Measurements from ENCODE around the gene LAMA1.

The LAMA1 gene

GRCh38 chr18:7048081-7048480 is 69.5 kb downstream of the LAMA1 start:
- no peaks in the 10 kb centered on the region for H3K27me3 Mint-ChIP-seq (ENCODE audit: low read depth)
- H3K36me3 Mint-ChIP-seq (ENCODE audit: low read depth): no peaks in the 10 kb centered on the region
- no peak overlapping the region for H3K4me3 Mint-ChIP-seq
- no peaks in the 10 kb centered on the region for H3K9me3 Mint-ChIP-seq
- no peak overlapping the region for H3K27ac Mint-ChIP-seq
- no peaks in the 10 kb centered on the region for H3K4me1 Mint-ChIP-seq (ENCODE audit: low read depth)

- no peak overlapping the region for H3K4me3 Mint-ChIP-seq
- H3K4me1 Mint-ChIP-seq (ENCODE audit: low read depth): no peaks in the 10 kb centered on the region
- no peak overlapping the region for H3K27ac Mint-ChIP-seq
- no peaks in the 10 kb centered on the region for H3K27me3 Mint-ChIP-seq (ENCODE audit: low read depth)
- H3K9me3 Mint-ChIP-seq: no peaks in the 10 kb centered on the region
- H3K36me3 Mint-ChIP-seq (ENCODE audit: low read depth): no peaks in the 10 kb centered on the region
Measured at GRCh38 chr18:7047336-7047735, 70.3 kb downstream of the LAMA1 start.

GRCh38 chr18:7038330-7038851 is 79.2 kb downstream of the LAMA1 start:
- Mint-ChIP-seq H3K27me3 (ENCODE audit: low read depth) (no peaks in the 10 kb centered on the region), H3K27ac (no peak overlapping the region), H3K4me3 (no peak overlapping the region), H3K36me3 (ENCODE audit: low read depth) (no peaks in the 10 kb centered on the region), H3K4me1 (ENCODE audit: low read depth) (no peaks in the 10 kb centered on the region), H3K9me3 (no peaks in the 10 kb centered on the region)

DNA sequence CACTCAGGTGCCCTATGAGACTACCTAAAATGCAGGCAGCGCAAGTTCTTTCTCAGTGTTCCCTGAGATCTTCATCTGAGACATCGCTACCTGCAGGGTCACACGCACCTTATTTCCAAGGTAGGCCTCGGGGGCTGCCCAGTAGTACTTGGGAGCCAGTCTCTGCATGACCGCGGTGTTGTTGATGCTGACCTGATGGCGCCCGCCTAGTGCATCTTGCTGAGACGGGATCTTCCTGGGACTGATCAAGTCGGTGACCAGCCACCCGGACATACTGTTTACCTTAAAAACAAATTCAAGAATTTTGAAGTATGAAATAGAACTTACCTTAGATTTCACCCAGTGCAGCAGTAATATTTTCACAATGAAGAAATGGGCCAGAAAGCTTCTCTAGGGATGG is 80.1 kb downstream of the LAMA1 start:
- Mint-ChIP-seq H3K36me3 (ENCODE audit: low read depth) (no peaks in the 10 kb centered on the region), H3K9me3 (no peaks in the 10 kb centered on the region), H3K4me1 (ENCODE audit: low read depth) (no peaks in the 10 kb centered on the region), H3K27ac (no peak overlapping the region), H3K4me3 (no peak overlapping the region), H3K27me3 (ENCODE audit: low read depth) (no peaks in the 10 kb centered on the region)

GRCh38 chr18:7035807-7036206 is 81.8 kb downstream of the LAMA1 start:
- no peaks in the 10 kb centered on the region for H3K4me1 Mint-ChIP-seq (ENCODE audit: low read depth)
- H3K4me3 Mint-ChIP-seq: no peak overlapping the region
- H3K27ac Mint-ChIP-seq: no peak overlapping the region
- H3K27me3 Mint-ChIP-seq (ENCODE audit: low read depth): no peaks in the 10 kb centered on the region
- no peaks in the 10 kb centered on the region for H3K9me3 Mint-ChIP-seq
- no peaks in the 10 kb centered on the region for H3K36me3 Mint-ChIP-seq (ENCODE audit: low read depth)

- no peaks in the 10 kb centered on the region for H3K27me3 Mint-ChIP-seq (ENCODE audit: low read depth)
- H3K4me1 Mint-ChIP-seq (ENCODE audit: low read depth): no peaks in the 10 kb centered on the region
- no peaks in the 10 kb centered on the region for H3K36me3 Mint-ChIP-seq (ENCODE audit: low read depth)
- no peak overlapping the region for H3K27ac Mint-ChIP-seq
- no peaks in the 10 kb centered on the region for H3K9me3 Mint-ChIP-seq
- no peak overlapping the region for H3K4me3 Mint-ChIP-seq
Measured at GRCh38 chr18:7034924-7035323, 82.7 kb downstream of the LAMA1 start.

GRCh38 chr18:7032537-7032936 is 85.1 kb downstream of the LAMA1 start:
- no peaks in the 10 kb centered on the region for H3K36me3 Mint-ChIP-seq (ENCODE audit: low read depth)
- no peaks in the 10 kb centered on the region for H3K4me1 Mint-ChIP-seq (ENCODE audit: low read depth)
- no peak overlapping the region for H3K27ac Mint-ChIP-seq

GRCh38 chr18:7028625-7029024 is 89.0 kb downstream of the LAMA1 start:
- Mint-ChIP-seq H3K4me3 (no peak overlapping the region), H3K9me3 (no peaks in the 10 kb centered on the region), H3K27ac (no peak overlapping the region), H3K36me3 (ENCODE audit: low read depth) (no peaks in the 10 kb centered on the region), H3K4me1 (ENCODE audit: low read depth) (no peaks in the 10 kb centered on the region), H3K27me3 (ENCODE audit: low read depth) (no peaks in the 10 kb centered on the region)

More at GRCh38 chr18:7032537-7032936, 85.1 kb downstream of the LAMA1 start:
- Mint-ChIP-seq H3K27me3 (ENCODE audit: low read depth) (no peaks in the 10 kb centered on the region), H3K4me3 (no peak overlapping the region), H3K9me3 (no peaks in the 10 kb centered on the region)

GRCh38 chr18:7025194-7025593 is 92.4 kb downstream of the LAMA1 start:
- no peaks in the 10 kb centered on the region for H3K27me3 Mint-ChIP-seq (ENCODE audit: low read depth)
- H3K9me3 Mint-ChIP-seq: no peaks in the 10 kb centered on the region
- H3K4me3 Mint-ChIP-seq: no peak overlapping the region
- no peaks in the 10 kb centered on the region for H3K36me3 Mint-ChIP-seq (ENCODE audit: low read depth)
- no peaks in the 10 kb centered on the region for H3K4me1 Mint-ChIP-seq (ENCODE audit: low read depth)
- H3K27ac Mint-ChIP-seq: no peak overlapping the region

- Mint-ChIP-seq H3K9me3 (peaks cover 5% of the 10 kb centered on the region), H3K4me3 (no peak overlapping the region), H3K27me3 (ENCODE audit: low read depth) (no peaks in the 10 kb centered on the region), H3K27ac (no peak overlapping the region), H3K36me3 (ENCODE audit: low read depth) (no peaks in the 10 kb centered on the region), H3K4me1 (ENCODE audit: low read depth) (no peaks in the 10 kb centered on the region)
Measured at GRCh38 chr18:7023581-7023980, 94.0 kb downstream of the LAMA1 start.

DNA sequence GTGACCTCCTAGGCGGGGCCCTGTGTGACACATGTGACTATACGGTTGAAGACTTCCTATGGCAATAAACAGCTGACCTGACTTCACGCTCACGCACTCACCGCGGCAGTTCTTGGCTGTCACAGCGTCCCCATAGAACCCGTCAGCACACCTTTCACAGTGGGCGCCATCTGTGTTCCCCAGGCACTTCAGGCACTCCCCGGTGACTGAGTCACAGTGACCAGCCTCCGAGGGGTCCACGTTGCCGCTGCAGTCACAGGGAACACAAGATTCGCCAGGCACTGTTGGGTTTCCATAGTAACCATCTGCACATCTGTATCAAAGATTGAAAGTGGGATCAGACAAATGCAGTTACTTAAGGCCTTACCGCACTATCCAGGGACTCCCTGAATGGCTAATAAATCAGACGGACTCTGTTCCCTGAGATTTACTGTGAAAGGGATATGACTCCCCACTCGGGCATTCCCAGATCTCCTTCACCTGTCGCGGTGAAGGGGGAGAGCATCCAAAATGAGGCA is 94.5 kb downstream of the LAMA1 start:
- Mint-ChIP-seq H3K36me3 (ENCODE audit: low read depth) (no peaks in the 10 kb centered on the region), H3K27ac (no peak overlapping the region), H3K4me1 (ENCODE audit: low read depth) (no peaks in the 10 kb centered on the region), H3K4me3 (no peak overlapping the region), H3K27me3 (ENCODE audit: low read depth) (no peaks in the 10 kb centered on the region), H3K9me3 (peaks cover 5% of the 10 kb centered on the region)

DNA sequence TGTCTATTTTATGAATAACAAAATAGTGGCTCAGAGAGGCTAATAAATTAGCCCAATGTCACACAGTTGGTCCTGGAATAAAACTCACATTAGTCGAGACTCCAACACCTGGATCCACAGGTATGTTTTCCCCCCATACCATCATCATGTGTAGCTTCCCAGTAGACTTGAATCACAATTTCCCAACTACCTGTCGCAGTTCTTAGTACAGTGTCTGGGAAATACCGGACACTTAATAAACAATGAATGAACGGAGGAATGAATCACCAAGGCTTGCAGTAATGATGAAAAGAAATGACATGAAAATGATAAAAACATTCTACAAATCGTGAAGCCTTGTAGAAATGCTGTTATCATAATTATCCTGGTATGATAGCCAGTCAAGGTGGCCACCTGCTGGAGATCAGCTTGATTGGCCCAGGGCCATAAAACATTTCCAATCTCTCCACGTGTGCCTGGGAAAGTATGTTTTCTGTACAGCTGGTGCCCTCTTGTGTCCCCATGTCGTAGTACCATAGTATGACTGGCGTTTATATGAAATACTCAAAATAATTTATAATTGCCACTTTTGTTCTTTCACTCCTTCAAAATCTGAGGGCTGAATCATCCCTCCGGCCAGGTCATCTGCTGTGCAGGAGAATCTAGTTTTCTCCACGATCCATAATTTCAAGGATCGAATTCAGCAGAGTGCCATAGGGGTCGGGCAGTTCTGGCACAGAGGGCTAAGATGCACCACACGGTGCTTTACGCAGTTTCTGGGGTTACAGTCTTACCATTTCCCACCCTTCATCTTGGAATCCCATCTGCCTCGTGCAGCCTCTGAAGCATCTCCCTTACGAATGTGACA is 95.4 kb downstream of the LAMA1 start:
- no peaks in the 10 kb centered on the region for H3K36me3 Mint-ChIP-seq (ENCODE audit: low read depth)

DNA sequence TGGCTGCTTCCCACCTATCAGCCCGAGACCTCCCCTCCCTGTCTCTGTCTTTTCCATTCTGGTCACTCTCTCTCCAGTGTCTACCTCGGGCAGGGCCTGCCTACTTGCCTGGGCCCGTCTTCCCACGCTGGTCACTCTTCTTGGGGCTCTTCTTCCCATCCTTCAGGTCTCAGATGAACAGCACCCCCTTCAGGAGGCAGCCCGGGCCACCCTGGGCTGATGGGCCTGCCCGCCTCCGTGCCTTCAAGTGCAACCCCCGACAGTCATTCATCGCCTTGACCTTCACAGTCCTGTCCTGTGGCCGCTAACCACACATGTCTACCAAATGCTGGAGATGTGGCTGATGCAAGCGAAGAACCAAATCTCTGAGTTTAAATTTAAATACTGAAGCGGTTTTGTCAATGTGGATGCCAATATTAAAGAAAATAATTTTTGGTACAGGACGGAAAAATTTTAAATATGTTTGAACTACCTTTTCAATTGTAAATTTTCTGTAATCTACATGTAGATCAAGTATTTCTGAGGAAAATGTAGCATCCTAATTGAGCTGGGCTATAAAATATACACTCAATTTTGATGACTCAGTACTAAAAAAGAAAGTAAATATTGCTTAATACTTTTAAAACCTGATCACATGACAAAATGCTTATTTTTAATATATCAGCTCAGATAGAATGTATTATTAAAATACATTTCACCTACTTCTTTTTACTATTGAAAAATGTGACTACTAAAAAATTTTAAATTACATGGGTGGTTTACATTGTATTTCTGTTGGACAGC is 96.4 kb downstream of the LAMA1 start:
- Mint-ChIP-seq H3K27ac (no peak overlapping the region), H3K4me1 (ENCODE audit: low read depth) (no peaks in the 10 kb centered on the region), H3K9me3 (peaks cover 5% of the 10 kb centered on the region), H3K36me3 (ENCODE audit: low read depth) (no peaks in the 10 kb centered on the region), H3K27me3 (ENCODE audit: low read depth) (no peaks in the 10 kb centered on the region), H3K4me3 (no peak overlapping the region)

More for the DNA sequence above, 95.4 kb downstream of the LAMA1 start:
- no peak overlapping the region for H3K27ac Mint-ChIP-seq
- peaks cover 5% of the 10 kb centered on the region for H3K9me3 Mint-ChIP-seq
- no peak overlapping the region for H3K4me3 Mint-ChIP-seq
- no peaks in the 10 kb centered on the region for H3K27me3 Mint-ChIP-seq (ENCODE audit: low read depth)
- H3K4me1 Mint-ChIP-seq (ENCODE audit: low read depth): no peaks in the 10 kb centered on the region

DNA sequence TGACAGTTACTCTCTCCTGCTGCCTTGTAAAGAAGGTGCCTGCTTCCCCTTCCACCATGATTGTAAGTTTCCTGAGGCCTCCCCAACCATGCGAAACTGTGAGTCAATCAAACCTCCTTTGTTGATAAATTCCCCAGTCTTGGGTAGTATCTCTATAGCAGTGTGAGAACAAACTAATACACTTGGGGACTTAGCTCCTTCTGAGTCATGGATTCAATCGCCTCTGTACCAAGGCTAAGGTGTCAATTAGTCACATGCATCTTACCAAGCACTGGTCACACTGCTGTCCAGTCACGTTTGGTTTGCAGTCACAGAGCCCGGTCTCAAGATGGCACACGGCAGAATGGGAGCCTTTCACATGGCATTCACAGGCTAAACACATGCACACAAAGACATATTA is 100.6 kb downstream of the LAMA1 start:
- no peak overlapping the region for H3K27ac Mint-ChIP-seq

DNA sequence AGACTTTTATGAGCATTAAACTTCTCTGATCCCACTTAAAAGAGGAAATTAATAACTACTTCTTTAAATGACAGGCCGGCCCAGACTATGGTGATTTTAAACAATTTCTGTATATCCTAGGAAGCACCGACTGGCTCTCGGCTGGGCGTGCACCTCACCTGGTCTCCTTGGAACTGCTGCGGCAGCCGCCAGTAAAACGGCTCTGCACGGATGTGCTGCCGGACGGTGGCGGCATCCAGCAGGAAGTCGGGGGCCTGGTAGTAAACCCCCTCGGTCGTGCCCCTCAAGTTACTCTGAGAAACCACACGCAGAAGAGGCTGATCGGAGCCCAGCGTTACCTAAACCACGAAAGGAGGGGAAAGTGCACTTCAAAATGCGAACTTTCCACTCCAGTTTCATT is 106.5 kb downstream of the LAMA1 start:
- Mint-ChIP-seq H3K4me3 (no peak overlapping the region), H3K4me1 (ENCODE audit: low read depth) (no peaks in the 10 kb centered on the region), H3K27me3 (ENCODE audit: low read depth) (no peaks in the 10 kb centered on the region), H3K27ac (no peak overlapping the region), H3K9me3 (no peaks in the 10 kb centered on the region), H3K36me3 (ENCODE audit: low read depth) (no peaks in the 10 kb centered on the region)

More for the DNA sequence above, 100.6 kb downstream of the LAMA1 start:
- no peaks in the 10 kb centered on the region for H3K27me3 Mint-ChIP-seq (ENCODE audit: low read depth)
- peaks cover 5% of the 10 kb centered on the region for H3K9me3 Mint-ChIP-seq
- H3K4me1 Mint-ChIP-seq (ENCODE audit: low read depth): no peaks in the 10 kb centered on the region
- no peaks in the 10 kb centered on the region for H3K36me3 Mint-ChIP-seq (ENCODE audit: low read depth)
- H3K4me3 Mint-ChIP-seq: no peak overlapping the region
